Stomach (tissue), 4 donors: Measurements from ENCODE around the gene ATOH8.

Source experiments
- EP300 ChIP-seq: sonication (generic); formaldehyde crosslinking; IDR thresholded peaks from one replicate; pipeline ENCODE4 v1.6.1; 2017; ENCODE audit warnings: antibody characterized with exemption
- TF ChIP-seq, protein P1 (sequence below), 7 experiments: fragments of 450-650 bp in 4 of 7; fragments of 200-600 bp in 3 of 7; sonication (generic) in 3 of 7; IDR thresholded peaks; one replicate each; pipeline ENCODE4 v1.5.1; 2016 to 2019; ENCODE audit warnings: antibody characterized with exemption in 7 of 7, control low read depth in 2 of 7, mild to moderate bottlenecking in 1 of 7

DNA sequence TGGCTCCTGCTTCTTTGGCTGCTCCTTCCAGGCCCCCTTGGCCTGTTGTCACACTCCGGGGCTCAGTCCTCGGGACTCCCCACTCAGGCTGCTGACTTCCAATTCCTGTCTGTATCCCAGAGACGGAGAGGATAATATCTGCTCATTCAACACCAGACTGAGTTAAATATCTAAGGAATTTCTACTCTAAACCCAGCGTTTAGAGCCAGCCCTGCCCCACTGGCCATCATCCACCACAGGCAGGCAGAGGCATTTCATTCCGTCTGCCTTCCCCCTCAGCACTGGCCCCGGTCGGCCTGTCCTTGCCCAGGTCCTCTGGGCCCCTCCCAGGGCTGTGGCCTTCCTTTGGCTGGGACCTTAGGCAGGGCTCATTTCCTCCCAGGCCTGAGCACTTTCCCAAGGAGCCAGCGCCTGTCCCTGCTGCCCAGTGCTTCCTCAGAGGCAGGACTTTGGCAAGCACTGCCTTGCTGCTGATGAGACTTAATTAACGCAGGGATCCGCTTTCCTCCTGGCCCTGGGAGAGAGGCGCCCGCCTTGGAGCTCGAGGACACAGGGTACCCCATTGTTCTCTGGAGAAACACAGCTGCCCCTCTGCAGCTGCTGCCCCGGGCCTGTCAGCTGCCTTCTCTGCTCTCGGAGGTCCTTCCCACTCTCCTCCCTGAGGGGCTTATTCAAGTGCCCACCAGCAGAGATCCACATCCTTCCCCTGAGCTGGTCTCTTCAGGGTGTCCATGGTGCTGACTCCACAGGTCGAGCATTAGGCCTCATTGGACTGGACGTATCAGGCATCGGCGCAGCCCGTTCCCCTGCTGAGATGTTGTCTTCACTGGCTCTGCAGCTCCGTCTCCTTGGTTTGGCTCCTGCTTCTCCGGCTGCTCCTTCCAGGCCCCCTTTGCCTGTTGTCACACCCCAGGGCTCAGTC lies 42.8 kb downstream of the ATOH8 start:
- TF ChIP-seq EP300 = no peak
- TF ChIP-seq, protein P1, sequence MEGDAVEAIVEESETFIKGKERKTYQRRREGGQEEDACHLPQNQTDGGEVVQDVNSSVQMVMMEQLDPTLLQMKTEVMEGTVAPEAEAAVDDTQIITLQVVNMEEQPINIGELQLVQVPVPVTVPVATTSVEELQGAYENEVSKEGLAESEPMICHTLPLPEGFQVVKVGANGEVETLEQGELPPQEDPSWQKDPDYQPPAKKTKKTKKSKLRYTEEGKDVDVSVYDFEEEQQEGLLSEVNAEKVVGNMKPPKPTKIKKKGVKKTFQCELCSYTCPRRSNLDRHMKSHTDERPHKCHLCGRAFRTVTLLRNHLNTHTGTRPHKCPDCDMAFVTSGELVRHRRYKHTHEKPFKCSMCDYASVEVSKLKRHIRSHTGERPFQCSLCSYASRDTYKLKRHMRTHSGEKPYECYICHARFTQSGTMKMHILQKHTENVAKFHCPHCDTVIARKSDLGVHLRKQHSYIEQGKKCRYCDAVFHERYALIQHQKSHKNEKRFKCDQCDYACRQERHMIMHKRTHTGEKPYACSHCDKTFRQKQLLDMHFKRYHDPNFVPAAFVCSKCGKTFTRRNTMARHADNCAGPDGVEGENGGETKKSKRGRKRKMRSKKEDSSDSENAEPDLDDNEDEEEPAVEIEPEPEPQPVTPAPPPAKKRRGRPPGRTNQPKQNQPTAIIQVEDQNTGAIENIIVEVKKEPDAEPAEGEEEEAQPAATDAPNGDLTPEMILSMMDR (IDR thresholded peaks at IDR 0.05) = no peak
